T-helper 1 cell (primary cell): Measurements from ENCODE around the gene TNK2.

Source experiments
- DNase-seq, 5 donors: peaks; one replicate each; pipeline ENCODE4 v3.0.0-alpha.2; 2012 to 2020

TNK2 gene

GRCh38 chr3:195897853-195898415 is 10.4 kb downstream of the TNK2 start:
- no peak for DNase-seq

- no peak for DNase-seq
Observed at GRCh38 chr3:195897081-195897852, 11.1 kb downstream of the TNK2 start.

DNA sequence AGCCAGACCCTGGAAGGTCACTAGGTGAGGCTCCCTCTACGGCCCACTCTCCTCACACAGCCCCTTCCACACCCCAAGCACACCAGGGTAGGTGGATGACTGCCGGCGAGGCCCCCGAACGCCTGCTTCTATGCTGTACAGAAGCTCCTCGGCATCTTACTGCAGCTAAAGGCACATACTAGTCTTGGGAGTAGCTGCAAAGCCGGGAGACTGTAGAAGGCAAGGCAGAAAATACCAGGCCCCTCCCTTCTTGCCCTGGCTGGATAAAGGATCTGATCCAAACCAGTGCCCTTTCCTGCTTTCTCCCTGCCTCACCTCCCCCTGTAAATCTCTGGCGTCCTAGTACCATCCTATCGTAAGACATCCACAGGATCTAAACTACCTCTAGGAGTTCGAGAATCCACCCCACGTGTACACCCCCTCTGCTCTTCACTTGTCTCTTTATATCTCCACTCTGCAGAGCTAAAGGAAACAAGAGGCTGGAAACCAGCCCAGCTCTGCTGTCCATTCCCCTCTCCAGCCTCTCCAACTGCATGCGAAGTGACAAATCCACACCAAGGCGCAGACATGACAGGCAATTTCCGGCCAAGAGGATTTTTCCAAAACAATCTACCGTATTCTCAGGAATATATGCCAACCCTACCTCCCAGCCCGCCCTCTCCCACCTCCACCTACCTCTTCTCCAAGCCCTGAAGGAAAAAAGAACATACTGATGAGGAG is 11.8 kb downstream of the TNK2 start:
- DNase-seq = no peak

GRCh38 chr3:195895861-195896360 is 12.4 kb downstream of the TNK2 start:
- peak; percentile 45 to 75 (median 56) for DNase-seq

GRCh38 chr3:195895078-195895860 is 13.1 kb downstream of the TNK2 start:
- DNase-seq = peak in 4 of 5 donors; percentile 55 to 76 (median 60)

DNA sequence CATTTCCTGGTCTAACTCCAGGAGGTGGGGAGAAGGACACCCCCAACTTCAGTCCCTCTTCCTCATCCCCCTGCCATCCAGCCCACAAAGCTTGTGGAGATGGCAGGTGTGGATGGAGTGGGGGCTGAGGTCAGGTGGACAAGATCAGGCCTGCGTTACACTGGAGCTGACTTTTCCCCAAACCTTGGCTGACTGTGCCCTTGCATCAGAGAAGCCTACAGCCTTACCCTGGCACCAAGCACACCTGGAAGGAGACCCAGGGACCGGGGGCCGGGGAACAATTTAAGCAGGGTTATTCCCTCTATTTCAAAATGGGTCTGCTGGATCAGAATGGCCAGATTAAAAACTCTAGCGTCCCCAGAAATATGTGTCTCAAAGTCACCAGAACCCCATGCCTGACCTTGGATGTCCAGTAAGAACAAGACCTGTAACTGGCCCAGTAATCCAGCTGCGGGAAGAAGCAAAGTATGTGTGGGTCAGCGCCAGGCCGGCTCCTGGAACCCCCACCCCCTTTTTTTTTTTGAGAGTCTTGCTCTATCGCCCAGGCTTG is 14.4 kb downstream of the TNK2 start:
- no peak for DNase-seq

DNA sequence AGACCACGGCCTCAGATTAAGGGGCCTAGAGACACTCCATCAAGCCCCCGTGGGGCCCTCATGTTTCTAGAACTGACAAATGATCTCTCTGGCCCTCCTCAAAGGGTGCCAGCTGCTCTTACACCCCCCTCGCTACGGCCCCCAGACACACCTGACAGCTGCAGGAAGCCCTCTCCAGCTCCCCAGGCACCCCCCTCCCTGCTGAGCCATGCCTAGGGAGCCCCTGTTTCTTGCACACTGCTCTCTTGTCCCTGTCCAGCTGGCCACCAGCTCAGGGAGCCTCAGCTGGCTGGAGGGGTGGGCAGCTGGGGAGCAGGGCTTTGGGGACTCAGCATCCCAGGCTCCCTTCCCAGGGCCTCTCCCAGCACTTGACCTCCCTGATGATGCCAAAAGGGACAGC is 14.8 kb downstream of the TNK2 start:
- DNase-seq = no peak

GRCh38 chr3:195893044-195893395 is 15.3 kb downstream of the TNK2 start:
- no peak for DNase-seq

DNA sequence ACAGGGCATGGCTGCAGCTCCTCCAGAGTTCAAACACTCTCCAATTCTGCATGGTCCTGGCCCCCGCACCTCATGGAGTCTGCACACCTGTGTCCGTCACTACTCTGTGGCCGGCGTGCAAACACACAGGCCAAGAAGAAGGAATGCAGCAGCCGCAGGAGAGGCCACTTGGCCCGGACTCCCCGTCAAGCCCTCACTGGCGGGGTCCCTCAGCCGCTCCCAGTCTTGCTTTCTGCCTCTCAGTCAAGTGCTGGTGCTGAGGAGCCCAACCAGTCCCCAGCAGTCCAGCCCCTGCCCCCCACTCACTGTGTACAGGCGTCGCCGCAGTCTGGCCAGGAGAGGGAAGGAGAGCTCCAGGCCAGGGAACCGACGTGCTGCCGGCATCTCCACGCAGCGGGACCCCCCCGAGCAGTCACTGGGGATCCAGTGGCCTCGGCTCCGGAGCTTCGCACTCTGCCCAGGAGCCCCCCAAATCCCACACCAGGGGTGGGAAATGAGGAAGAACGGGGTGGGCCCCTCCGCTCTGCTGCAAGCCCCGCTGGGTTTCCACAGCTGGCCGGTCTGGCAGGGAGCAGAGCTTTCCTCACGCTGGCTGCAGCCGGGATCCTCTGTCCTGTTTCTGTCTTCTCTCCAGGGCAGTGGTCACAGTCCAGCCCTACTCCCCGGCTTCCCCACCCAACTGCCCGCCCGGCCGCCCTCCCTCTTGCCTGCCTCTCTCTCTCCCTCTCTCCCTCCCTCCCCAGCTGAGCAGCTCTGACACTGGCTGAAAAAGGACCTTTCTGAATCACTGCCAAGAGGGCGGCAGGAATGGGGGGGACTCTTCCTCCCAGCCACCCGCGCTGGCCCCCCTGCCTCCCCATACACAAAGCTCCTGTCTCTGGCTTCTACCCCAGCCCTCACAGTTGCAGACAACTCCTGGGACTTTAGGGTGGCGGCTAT is 16.0 kb downstream of the TNK2 start:
- no peak for DNase-seq

DNA sequence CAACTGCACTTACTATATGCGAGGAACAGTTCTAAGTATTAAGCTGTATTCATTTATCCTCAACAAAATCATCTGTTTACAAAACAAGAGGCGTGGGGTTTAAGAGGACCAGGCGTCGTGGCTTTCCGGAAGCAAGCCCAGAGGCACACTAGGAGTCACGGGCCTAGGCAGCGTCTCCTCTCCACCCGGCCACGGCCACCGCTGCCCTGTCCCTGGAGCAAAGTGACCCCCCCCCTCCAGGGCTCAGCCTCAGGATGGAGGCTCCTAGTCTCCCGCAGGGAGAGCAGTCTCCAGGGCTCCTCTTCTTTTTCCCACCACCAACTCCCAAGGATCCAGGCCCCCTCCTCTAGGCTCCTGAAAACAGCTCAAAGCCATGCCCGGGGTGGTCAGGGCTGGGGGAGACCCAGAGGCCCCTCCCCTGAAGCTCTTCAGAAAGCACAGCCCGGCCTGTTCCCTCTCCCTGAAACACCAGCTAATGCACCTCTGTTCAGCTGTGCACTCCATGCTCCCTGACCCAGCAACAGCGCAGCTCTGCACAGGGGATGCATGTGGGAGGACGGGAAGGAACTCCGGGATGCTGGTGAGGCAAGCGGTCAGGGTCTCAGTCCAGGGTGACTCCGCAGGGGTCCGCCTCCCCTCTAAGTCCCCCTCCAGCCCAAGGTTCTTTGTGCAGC is 16.8 kb downstream of the TNK2 start:
- DNase-seq = no peak

- DNase-seq = no peak
Observed at GRCh38 chr3:195889870-195890295, 18.5 kb downstream of the TNK2 start.

DNA sequence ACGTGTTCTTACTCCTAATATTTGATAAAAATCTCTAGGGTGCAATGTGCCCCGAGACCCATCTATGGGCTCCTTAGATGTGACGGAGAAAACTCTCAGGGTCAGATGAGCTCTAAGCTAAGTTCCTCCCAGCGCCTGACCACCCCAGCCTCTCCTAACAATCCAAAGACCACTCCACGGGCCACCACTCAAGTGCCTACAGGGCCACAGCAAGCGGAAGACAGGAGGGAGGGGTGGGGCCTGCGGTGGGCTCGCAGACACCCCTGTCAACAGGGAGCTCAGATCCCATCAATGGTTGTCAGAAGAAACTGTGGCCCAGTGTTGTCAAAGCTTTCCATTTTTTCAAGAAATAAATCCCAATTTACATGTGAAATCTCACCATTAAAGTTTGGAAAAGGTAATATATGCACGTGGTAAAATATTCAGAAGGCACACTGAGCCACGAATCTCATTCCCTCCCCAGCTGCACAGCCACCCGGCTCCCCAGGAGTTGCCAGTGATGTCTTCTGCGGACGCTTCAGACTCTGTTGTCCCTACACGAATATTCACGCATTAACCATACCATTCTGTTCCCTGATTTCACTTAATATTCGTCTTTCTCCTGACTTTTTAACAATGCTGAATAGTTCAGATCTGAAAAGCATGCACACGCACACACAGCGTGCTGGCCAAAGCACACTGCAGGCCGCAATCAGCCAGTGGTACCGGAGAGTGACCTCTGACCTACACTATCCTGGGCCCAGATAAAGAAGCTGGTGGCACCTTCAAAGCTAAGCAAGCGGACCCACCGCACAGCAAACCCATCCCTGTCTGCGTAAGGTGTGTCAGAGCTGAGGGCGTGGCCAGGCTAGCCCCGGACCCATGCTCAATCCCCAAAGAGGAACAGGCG is 19.1 kb downstream of the TNK2 start:
- DNase-seq = no peak

- DNase-seq = no peak
Observed at GRCh38 chr3:195888311-195888761, 20.0 kb downstream of the TNK2 start.

DNA sequence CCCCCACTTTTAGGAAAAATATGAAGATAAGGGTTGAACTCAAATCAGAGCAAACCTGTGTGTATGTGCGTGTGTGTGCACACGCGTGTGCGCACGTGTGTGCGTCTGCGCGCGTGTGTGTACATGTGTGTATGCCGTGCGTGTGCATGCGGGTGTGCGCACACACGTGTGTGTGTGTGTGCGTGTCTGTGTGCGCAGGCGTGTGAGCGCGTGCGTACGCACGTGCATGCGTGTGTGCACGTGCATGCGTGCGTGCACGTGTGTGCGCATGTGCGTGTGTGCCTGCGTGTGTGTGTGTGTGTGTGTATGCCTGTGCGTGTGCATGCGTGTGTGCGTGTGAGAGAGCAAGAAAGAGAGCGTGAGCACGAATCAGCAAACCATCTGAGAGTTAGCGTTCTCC is 20.7 kb downstream of the TNK2 start:
- DNase-seq = no peak

- DNase-seq = no peak
Observed at GRCh38 chr3:195886181-195887141, 21.9 kb downstream of the TNK2 start.

- DNase-seq = no peak
Observed at GRCh38 chr3:195885036-195885891, 23.1 kb downstream of the TNK2 start.

DNA sequence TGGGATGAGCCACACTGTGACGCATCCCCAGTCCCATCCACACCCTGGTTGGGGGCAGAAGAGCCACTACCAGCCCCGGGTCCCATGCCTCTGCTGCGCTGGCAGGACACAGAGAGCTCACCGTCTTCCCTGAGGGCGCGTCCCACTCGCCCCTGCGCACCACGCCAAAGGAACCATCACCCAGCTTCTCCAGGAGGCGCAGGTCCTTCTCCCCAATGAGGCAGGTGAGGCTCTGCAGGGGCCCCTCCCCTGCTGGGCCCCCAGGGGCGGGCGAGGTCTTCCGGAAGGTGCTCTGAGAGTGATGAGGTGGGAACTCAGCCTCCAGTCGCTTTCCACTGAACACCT is 23.7 kb downstream of the TNK2 start:
- no peak for DNase-seq

DNA sequence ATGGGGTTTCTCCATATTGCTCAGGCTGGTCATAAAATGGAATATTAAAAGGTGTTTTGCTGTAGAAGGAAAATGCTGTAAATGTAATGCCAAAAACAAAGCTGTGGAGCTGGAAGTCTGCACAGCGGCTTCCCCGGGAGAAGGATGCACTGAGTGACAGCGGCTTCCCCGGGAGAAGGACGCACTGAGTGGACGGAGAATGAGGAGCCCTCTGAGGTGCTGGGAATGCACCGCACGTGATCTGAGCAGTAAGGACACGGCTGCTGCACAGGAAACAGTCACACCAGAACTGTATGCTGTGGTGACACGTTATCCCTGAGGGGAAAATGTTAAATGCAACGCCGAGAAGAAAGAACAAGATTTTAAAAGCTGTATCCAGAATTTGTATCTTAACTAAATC is 24.6 kb downstream of the TNK2 start:
- no peak for DNase-seq
